Putamen (tissue), 1 donor: ENCODE data around the gene MARK1.

ENCODE experiments used
- DNase-seq: peaks from one replicate; pipeline ENCODE4 v3.0.0-alpha.2; 2016; ENCODE audit warnings: low spot score

The MARK1 gene

GRCh38 chr1:220691053-220691684 is 163.2 kb downstream of the MARK1 start:
- no peak for DNase-seq

GRCh38 chr1:220692436-220693228 is 164.7 kb downstream of the MARK1 start:
- no peak for DNase-seq

- DNase-seq, result no peak
These were observed 167.0 kb downstream of the MARK1 start for GRCh38 chr1:220694866-220695382.

GRCh38 chr1:220695426-220695825 is 167.5 kb downstream of the MARK1 start:
- no peak for DNase-seq

GRCh38 chr1:220696226-220696862 is 168.4 kb downstream of the MARK1 start:
- peak; percentile 49 for DNase-seq

GRCh38 chr1:220696863-220697231 is 168.9 kb downstream of the MARK1 start:
- DNase-seq, result peak; percentile 78

- no peak for DNase-seq
These were observed 169.4 kb downstream of the MARK1 start for GRCh38 chr1:220697326-220697725.

- DNase-seq, result no peak
These were observed 170.7 kb downstream of the MARK1 start for GRCh38 chr1:220698607-220699016.

- no peak for DNase-seq
These were observed 171.1 kb downstream of the MARK1 start for GRCh38 chr1:220699044-220699443.

- no peak for DNase-seq
These were observed 172.7 kb downstream of the MARK1 start for GRCh38 chr1:220700556-220701179.

GRCh38 chr1:220701974-220702373 is 174.0 kb downstream of the MARK1 start:
- no peak for DNase-seq

- DNase-seq, result no peak
These were observed 174.9 kb downstream of the MARK1 start for GRCh38 chr1:220702733-220703270.

- DNase-seq, result no peak
These were observed 175.4 kb downstream of the MARK1 start for GRCh38 chr1:220703305-220703704.

GRCh38 chr1:220705782-220706181 is 177.8 kb downstream of the MARK1 start:
- DNase-seq, result no peak

GRCh38 chr1:220706480-220706879 is 178.5 kb downstream of the MARK1 start:
- no peak for DNase-seq

GRCh38 chr1:220707160-220707559 is 179.2 kb downstream of the MARK1 start:
- DNase-seq, result no peak

- no peak for DNase-seq
These were observed 180.3 kb downstream of the MARK1 start for GRCh38 chr1:220708244-220708643.

- no peak for DNase-seq
These were observed 181.2 kb downstream of the MARK1 start for GRCh38 chr1:220708936-220709801.

- no peak for DNase-seq
These were observed 182.4 kb downstream of the MARK1 start for GRCh38 chr1:220710333-220710732.

GRCh38 chr1:220711056-220711809 is 183.3 kb downstream of the MARK1 start:
- no peak for DNase-seq
